ENCODE data around the gene TNFSF4.
"Not testable (repeated sequence)": the region's sequence is repeated elsewhere in the genome, so short reads cannot be mapped to it uniquely, and the experiment has no call there.

TNFSF4 gene

DNA sequence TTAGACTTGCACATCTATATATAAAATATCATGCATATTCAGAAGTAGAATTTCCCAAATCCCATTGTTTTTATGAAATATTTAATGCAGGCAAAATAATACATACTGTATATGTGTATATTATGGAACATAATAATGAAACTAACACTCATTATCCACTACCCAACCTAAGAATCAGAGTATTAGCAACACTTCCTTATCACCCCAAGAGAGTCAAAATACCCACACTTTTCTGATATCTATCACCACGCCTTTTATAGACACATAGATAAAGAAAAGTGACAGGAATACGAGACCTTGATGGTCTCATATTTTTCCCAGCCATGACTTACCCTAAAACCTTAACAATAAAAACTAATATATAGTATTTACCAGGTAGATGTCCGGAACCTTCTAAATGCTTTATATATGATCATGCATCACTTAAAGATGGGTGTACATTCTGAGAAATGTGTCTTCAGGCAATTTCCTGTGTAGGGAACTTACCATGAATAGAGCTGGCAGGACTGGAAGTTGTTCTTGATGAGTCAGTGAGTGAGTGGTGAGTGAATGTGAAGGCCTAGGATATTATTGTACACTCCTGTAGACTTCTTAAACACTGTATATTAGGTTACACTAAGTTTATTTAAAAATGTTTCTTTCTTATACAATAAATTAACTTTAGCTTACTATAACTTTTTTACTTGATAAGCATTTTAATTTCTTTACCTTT lies 45.5 kb downstream of the TNFSF4 start:
- DNase-seq = no peak

DNA sequence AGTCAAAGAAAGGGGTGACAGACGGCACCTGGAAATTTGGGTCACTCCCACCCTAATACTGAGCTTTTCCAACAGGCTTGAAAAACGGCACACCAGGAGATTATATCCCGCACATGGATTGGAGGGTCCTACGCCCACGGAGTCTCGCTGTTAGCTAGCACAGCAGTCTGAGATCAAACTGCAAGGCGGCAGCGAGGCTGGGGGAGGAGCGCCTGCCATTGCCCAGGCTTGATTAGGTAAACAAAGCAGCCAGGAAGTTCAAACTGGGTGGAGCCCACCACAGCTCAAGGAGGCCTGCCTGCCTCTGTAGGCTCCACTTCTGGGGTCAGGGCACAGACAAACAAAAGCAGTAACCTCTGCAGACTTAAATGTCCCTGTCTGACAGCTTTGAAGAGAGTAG lies 53.2 kb downstream of the TNFSF4 start:
- DNase-seq = not testable (repeated sequence)

DNA sequence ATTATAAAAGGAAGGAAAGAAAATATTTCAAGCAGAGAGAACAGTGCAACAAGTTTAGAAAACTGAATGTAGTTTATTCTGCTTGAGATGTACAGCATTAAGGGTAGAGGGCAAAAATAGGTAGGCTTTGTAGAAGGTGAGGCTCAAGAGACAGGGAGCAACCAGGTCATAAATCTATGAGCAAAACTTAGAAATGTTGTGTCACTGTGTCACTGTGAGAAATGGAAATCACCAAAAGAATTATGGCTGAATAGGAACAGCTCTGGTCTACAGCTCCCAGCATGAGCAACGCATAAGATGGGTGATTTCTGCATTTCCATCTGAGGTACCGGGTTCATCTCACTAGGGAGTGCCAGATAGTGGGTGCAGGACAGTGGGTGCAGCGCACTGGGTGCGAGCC lies 53.6 kb downstream of the TNFSF4 start:
- DNase-seq = no peak

DNA sequence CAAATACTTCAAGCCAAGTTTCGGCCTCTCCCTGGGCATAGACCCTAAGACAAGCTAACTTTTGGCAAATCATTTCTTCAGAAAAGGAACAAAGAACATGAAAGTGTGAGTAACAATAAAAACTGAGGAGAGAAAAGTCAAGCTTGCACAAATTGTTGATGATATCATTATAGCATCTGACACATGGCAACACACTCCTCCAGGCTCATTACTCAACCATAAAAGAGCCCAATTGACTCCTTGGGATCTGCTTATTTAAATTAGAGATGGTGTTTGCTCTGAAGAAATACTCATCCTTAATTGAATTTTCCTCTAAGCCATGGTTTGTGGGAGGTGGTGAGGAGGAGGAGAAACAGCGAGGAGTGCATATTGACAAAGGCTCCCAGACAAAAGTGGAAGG lies 54.5 kb downstream of the TNFSF4 start:
- no peak for DNase-seq

DNA sequence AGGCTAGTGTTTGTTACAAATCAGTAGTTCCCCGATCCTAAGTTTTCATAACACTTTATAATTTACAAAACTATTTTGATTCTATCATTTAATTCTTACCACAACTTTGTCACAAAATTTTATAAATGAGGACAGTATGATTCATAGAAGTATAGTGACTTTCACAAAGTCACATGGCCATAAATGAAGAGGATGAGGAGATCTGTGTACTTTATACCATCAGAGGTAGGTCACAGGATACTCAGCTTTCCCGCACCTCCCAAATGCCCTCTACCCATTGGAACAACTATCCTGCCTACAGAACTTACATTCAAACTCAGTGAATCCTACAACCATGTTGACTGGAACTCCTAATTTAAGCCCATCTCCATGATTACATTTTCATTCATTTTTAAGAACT lies 56.3 kb downstream of the TNFSF4 start:
- no peak for DNase-seq

DNA sequence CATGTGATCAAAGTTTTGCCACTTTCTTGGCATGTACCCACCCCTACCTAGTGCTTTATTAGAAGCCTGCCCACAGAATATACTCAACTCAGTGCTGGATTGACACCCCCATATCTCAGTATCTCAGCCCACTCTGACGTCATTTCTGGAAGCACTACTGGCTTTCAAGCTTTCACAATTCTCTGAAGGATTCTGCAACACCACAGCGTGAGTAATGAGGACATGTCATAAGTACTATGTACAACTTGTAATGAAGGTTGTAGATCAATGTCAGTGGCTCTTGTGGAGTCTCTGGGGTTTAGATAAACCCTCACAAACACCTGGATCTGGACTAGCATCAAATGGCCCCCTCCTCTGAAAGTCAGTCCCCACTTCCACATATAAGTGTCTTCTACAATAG lies 57.2 kb downstream of the TNFSF4 start:
- DNase-seq = peak; percentile 26

DNA sequence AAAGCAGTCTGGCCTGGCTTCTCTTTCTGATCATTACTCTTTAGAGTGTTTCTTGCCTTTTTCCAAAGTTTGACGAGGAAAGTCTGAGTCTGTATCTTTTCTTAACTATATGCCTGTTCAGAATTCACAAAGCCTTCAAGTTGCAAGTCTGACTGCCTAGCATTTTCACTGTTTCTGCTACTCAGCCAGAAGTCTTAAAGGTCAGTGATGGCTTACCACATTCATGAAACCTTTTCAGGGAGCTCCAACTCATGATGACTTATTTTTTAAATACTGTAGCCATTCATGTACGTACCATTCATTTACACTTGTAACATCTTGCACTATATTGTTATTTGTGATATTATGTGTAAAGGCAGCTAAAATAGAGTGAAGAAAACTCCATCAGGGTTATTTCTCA lies 58.2 kb downstream of the TNFSF4 start:
- DNase-seq = no peak

DNA sequence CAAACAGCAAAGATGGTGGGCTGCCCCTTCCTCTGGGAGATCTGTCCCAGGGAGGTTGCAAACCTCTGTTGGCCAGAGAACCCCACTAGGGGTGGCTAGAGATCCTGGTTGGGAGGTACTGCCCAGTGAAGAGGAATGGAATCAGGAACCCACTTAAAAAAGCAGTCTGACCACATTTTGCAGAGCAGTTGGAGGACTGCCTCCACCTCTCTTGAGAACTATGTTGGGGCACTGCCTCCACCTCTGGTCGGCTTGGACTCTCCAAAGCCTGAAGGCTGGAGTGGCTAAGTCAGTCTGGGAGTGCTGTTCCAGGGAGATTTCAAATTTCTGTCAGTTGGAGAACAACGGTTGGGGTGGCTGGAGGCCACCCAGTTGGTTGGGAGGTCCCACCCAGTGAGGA lies 58.6 kb downstream of the TNFSF4 start:
- no peak for DNase-seq

DNA sequence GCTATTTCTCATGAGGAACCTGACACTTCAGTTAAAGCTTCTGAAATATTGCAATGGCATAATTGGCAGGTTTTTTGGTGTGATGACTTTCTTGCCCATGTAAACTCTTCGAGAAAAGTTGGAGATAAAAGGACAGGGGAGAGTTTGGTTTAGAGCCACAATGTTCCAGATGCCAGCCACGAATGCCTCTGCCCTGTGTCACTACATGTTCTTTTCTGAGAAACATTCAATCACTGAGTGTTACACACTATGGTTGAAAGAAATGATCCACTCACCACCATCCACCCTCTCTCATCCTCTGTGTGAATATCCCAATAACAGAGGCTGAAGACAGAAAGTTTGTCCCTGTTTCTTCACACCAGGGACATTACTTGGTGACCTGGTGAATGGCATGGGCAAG lies 66.4 kb downstream of the TNFSF4 start:
- DNase-seq = no peak

DNA sequence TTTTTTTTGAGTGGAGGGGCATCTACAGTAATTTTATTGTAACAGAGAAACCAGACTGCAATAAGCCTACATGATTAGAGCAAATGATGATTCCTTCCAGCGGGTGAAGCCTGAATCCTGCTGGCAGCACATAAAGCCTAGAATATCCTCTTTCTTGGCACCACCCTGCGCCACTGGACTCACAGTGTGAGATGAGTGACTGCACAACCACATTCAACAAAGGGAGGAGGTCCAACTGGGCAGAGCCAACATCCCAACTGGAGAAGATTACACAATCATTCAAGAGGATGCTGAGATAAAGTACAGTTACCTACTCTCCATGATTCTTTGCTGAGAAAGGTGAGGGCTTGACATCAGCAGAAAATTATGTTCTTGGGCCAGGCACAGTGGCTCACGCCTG lies 67.4 kb downstream of the TNFSF4 start:
- no peak for DNase-seq

DNA sequence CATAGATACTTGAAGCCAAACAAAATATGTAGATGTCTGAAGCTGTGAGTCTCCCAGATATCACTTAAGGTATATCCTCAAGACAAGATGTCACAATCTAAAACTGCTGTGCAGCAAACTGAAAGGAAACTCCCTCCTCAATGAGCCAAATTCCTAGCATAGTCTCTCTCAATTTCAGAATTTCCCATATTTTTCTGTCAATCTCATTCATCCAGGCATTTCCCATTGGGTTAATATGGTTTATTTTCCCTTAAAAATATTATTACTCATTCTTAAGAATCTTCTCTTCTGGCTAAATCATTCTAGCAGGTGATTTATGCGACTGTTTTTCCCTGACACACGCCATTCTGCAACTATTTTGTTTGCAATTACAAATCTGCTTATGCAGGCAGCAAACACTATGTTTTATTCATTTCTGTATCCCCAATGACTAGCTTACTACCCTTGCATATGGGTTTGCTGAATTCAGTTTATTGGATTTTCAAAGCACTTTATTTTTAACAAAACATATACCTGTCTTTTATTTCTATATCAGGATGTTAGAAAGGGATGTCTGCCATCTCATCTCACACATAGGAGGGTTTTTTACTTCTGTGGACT lies 69.9 kb downstream of the TNFSF4 start:
- no peak for DNase-seq

DNA sequence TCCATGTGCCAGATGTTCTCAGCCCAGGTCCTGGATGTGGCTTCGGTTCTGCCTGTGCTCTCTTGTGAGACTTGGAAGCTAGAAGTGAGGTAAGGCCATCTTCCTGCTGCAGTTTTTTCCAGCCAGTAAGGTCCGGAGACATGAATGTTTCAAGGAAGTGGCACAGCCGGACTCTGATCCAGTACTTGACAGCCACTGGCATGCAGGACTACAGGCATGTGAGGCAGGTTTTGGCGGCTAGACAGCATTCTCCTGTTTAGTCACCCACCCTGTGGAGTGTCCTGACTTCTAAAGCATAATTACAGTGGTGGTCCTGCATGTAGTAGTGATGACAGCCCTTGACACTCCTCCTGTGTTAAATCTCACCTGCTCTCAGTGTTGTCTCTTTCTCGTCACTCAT lies 72.3 kb downstream of the TNFSF4 start:
- no peak for DNase-seq

DNA sequence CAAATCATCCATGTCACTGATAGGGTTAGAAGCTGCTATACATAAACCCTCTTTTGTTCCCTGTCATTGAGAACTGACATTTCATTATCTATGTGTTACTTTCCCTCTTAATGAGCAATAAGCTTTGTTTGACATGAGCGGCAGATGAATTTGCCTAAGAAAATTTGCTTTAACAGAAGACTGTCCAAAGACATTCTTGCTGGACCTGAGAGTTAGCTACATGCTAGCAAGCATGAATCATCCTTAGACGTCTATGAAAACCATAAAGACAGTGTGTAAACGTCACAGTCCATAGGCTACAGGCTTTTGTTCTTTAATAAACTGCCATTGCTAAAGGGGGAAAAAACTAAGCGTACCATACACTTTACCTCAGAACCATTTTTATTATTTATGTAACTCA lies 73.1 kb downstream of the TNFSF4 start:
- DNase-seq = no peak

Measured in stimulated activated CD8-positive, alpha-beta memory T cell treated with anti-CD3 and anti-CD28 coated beads, Interleukin-4, amount 100 ng/mL, for 48 hours (primary cell).